ENCODE data around the gene DNAH10.

Gene DNAH10

DNA sequence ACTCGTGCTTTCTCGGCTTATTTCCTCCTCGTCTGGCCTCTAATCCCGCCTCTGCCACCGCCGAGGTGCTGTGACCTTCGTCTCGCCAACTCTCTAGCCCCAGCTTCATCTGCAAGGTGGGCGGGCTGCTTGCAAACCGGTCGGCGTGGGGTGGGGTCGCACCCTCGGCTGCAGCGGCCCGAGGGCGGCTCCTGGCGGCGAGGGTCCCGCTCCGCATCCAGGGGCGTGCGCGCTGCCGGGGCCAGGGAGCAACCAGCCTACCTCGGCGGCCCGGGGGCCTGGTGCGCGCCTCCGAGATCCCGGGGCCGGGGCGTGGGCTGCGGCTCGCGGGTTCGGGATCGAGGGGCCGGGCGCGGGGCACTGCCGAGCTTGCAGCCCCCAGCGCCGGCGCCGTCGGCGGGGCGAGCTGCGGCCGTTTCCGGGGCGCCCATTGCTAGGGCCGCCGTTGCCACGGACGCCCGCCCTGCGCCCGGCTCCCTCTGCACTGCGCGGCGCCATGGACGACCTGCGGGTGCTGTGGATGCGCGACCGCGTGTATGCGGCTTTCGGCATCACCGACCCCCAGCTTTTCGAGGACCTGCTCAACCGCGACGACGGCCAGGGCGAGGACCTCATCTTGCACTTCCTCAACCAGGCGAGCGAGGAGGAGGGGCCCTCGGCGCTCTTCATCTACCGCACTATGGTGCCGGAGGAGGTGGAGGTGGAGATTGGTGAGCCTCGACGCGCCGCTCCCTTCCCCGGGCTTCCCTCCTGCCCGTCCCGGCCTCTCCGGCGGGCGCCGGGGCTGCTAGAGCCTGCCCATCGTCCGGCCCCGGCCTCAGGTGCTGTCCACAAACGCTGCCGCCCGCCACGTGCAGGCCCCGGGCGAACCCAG, at the start of gene DNAH10:
DNAH10 (plus strand) TSS at position 461 of the 874 bp plus-strand sequence; CDS start at position 497, 36 bp downstream.
- peak; percentile 27 to 36 for DNase-seq

DNA sequence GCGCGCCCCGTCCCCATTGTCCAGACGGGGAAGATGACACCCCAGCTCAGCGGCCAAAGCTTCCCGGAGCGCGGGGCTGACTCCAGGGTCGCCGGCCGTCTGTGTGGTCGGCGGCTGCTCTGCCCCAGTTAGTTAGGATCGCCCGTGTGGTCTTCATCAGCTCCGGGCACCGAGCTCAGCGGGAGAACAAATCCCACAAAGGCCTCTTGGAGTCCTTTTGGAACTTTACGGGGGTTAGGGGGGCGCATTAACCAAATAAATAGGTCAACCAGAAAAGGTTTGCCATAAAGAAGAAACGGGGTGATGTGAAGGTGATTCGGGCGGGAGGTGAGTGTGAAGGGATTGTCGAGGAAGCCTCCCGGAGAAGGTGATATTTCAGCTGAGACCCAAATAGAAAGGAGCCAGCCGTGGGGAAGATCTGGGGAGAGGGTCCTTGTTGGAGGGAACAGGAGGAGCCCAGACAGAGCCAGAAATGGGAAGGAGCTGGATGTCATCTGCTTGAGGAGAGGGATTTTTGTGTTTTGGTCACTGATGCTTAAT, 49.3 kb upstream of the DNAH10 start:
- no peak for DNase-seq

DNA sequence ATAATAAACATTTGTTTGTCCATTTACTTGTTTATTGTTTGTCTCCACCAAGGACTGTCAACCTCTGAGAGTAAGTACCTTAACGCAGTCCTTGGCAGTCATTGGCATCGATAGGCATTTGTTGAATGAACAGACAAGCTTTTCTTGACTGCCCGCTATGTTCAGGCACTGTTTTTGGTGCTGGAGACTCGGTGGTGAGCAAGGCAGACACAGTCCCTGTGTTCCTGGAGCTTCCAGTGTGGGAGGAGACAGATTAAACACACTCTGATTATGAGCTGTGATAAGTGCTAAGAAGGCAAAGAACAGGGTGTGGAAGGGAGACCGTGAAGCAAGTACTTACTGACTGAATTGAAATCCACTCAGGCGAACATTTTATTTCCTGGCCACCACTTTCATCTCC, 48.7 kb upstream of the DNAH10 start:
- DNase-seq, result no peak

DNA sequence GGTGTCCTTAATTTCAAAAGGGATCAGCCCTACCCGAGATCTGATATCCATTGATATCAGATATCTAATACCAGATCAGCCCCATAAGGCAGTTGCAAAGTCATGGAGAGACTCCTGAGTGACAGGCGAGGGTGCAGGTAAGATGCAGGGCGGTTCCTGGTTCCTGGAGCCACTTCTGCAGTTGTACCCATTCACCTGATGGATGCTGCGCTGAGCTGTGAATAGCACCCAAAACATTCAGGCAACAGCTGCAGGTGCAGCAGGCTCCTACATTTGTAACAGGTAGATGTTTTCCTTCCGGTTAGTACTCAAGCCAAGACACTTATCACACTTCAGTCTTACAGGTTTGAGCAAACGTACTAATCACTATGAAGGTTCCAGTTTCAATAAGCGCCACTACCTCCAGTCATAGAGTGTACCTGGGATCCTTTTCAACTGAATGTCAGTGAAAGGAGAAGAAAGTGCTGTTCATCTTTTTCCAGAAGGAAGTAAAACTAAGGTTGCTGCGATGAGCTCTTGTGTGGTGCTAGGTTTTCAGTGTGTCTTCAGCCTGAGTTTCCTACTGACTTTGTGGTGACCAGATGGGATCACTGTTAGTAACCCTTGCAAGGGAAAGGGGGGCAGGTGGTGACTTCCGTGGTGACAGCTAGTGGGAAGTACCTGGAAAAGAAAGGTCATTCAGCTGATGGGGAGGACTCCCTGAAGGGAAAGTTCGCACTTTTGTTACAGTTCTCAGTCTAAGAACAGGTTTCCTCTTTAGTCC, 48.1 kb upstream of the DNAH10 start:
- peak in 1 of 2 donors; percentile 7 for DNase-seq

- DNase-seq, result no peak
Measured at GRCh38 chr12:123715195-123715594, 46.9 kb upstream of the DNAH10 start.

DNA sequence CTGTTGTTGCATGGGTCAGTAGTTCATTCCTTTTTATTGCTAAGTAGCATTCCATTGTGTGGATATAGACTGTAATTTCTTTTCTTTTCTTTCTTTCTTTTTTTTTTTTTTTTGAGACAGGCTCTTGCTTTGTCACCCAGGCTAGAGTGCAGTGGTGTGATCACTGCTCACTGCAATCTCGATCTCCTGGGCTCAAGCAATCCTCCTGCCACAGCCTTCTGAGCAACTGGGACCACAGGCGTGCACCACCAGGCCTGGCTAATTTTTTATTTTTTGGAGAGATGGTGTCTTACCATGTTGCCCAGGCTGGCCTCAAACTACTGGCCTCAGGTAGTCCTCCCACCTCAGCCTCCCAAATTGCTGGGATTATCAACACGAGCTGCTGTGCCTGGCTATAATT, 44.8 kb upstream of the DNAH10 start:
- no peak for DNase-seq

DNA sequence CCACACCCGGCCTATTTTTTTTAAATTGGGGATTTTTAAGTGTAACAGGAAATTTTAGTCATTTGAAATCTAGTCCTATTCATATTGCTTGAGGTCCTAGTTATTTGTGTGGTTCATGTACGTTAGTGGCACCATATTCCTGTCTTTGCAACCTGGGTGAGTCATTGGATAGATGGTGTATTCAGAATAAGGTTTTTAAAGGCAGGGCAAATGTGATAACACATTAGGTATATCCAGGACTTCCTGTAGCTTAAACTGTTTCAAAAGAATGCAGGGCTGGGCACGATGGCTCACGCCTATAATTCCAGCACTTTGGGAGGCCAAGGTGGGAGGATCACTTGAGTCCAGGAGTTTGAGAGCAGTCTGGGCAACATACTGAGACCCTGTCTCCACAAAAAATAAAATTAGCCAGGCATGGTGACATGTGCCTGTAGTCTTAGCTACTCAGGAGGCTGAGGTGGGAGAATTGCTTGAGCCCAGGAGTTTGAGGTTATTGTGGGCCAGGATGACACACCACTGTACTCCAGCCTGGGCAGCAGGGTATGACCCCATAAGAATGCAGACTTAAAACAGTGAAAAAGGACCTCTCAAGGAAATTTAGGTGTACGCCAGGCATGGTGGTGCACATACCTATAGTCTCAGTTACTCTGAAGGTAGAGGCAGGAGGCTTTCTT, 41.8 kb upstream of the DNAH10 start:
- DNase-seq, result no peak

- DNase-seq, result no peak
Measured at GRCh38 chr12:123721245-123721644, 40.9 kb upstream of the DNAH10 start.

DNA sequence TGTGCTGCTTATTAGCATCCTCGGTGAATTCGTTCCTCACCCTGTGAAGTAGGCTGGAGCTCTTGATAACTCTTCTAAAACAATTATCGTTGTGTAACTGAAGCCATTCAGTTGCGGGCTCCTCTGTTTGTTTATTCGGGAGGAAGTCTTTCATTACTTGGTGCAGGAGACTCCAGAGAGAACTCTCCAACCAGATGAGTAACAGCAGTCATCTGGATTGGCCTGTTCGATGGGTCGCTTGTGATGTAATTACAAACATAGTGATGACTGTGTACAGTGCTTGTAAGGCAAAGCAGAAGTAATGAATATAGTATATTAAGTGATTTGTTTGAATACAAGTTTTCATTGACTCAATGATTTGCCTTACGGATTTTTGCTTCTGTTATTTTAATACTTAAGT, 39.1 kb upstream of the DNAH10 start:
- no peak for DNase-seq

DNA sequence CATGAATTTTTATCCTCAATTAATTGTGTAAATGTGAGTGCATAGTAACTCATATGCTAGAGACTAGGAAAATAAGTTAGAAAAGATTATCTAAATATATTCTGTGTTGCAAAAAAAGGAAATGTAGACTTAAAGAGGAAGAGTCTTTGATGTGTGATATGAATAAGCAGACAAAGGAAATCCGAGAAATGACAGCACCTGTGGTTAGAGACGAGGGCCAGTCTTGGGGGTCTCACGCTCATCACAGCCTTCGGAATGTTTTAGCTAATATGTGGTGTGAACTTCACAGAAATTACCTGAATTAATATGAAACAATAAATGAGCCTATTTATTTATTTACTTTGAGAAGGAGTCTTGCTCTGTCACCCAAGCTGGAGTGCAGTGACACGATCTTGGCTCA, 38.3 kb upstream of the DNAH10 start:
- DNase-seq, result no peak

DNA sequence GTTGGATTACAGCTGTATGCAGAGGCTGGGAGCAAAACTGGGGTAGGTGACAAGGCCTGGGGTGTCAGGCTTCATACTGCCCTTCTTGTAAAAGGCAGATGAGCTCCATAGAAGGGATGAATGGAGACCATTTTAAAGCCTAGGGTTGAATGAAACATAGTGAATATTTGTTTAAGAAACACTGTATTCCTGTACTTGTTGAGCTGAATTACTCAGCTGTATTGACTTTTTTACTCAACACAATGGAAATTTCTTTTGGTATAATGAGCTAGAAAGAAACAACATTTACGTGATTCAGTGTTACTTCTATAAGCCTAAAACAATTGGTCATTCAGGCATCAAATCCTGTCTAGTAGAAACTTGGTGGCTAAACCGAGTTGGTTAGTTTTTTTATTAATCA, 35.9 kb upstream of the DNAH10 start:
- no peak for DNase-seq

DNA sequence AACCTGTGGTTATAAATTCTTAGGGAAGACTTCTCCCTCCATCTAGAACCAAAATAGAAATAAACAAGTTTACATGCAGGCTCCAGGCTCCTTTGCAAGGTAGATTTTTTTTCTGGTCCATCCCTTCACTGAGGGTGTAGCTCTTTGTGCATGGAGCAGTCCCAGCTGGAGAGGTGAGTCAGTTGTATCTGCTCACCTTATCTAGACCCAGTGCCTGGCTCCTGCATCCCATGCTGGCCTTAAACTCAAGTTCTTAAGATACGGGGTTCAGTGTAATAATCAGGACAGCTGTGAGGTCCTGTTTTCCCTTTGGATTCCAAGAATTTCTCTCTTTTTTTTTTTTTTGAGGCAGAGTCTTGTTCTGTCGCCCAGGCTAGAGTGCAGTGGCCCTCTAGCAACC, 35.1 kb upstream of the DNAH10 start:
- no peak for DNase-seq

GRCh38 chr12:123727878-123728277, 34.2 kb upstream of the DNAH10 start:
- DNase-seq, result no peak

DNA sequence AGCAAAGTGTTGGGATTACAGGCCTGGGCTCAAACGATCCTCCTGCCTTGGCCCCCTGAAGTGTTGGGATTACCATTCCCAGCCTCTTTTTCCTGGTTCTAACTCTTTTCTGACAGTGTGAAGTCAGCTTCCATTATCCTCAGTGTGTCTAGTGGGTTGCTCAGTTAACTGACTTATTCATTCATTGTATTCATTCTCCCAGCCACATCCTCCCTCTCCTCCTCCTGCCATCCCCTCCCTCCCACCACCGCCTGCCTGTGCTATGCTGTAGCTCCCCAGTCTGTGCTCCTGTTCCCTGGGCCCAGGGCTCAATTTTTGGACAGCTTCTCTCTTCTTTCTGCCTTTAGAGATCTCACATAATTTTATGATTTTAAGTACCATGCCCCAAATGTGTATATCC, 30.5 kb upstream of the DNAH10 start:
- no peak for DNase-seq

DNA sequence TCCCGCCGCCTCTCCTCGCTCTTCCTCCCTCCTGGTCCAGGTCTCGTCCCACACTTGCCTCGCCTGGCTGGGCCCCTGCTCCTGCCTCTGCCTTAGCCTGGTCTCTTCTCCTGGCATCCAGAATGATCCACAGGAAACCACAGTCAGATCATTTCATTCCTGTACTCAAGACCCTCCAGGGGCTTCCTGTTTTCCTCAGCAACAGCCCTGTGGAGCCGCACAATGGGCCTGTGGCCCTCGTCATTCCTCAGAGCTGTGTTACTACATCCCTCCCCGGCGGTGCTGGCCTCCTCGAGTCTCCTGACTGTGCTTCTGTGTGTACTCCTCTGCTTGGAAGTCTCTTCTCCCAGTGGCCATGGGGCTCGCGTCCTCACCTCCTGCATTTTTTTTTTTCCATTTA, 29.9 kb upstream of the DNAH10 start:
- no peak for DNase-seq

DNA sequence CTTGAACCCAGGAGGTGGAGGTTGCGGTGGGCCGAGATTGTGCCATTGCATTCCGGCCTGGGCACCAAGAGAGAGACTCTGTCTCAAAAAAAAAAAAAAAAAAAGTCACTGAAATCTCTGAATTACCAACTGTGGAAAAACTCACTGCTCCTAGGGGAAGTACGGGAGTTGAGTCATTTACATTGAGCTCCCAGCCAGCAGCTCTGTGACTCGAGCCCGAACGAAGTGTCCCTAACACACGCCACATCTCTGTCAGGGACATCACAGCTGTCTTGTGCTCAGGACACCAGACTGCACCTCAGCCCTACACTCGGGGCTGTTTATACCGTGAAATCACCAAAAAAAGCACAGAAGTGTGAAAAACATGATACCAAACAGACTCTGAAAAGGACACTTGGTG, 28.9 kb upstream of the DNAH10 start:
- DNase-seq, result no peak

GRCh38 chr12:123734268-123734667, 27.8 kb upstream of the DNAH10 start:
- DNase-seq, result no peak

GRCh38 chr12:123741937-123742572, 20.0 kb upstream of the DNAH10 start:
- peak; percentile 33 to 34 for DNase-seq

- peak in 1 of 2 donors; percentile 17 for DNase-seq
Measured at GRCh38 chr12:123743002-123743401, 19.1 kb upstream of the DNAH10 start.

- DNase-seq, result no peak
Measured at GRCh38 chr12:123744836-123745235, 17.3 kb upstream of the DNAH10 start.

- DNase-seq, result no peak
Measured at GRCh38 chr12:123747309-123747708, 14.8 kb upstream of the DNAH10 start.

DNA sequence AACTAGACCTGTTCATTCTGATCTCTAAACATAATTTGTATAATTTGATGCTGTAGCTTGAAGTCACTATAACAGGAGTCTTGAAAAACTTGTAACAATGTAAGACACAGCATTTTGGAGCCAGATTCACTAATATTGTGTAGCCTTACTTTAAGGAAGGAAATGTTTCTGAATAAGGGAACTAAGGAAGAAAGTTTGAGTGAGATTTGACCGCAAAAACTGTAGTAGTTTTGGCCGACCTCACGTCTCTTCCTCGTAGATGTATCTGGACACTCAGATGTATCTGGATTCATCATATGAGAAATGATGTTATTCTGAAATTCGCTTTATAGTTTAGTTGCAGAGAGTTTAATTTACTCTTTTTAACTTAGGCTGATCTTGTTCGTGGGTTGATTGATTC, 13.9 kb upstream of the DNAH10 start:
- DNase-seq, result no peak

GRCh38 chr12:123748661-123749060, 13.4 kb upstream of the DNAH10 start:
- DNase-seq, result no peak
